Nucleus accumbens (tissue), 56 donors: Measurements from ENCODE around the gene SRGN.
A peak's percentile ranks its signal among the peaks of the same experiment; 100 is the strongest.

Experiments used
- DNase-seq, 56 donors: peaks; one replicate each; lab custom pipeline; 2025; lab: John Stamatoyannopoulos, UW

SRGN gene

GRCh38 chr10:69060127-69060798 is 27.6 kb upstream of the SRGN start:
- DNase-seq: no peak

- DNase-seq: peak in 6 of 56 donors; percentile 12 to 30 (median 20)
Measured at GRCh38 chr10:69061305-69062161, 26.4 kb upstream of the SRGN start.

GRCh38 chr10:69062901-69063300 is 25.0 kb upstream of the SRGN start:
- no peak for DNase-seq

GRCh38 chr10:69064762-69065328 is 23.1 kb upstream of the SRGN start:
- no peak for DNase-seq

GRCh38 chr10:69065406-69066361 is 22.2 kb upstream of the SRGN start:
- peak in 1 of 56 donors; percentile 3 for DNase-seq

- DNase-seq: no peak
Measured at GRCh38 chr10:69067189-69067588, 20.7 kb upstream of the SRGN start.

- no peak for DNase-seq
Measured at GRCh38 chr10:69068549-69068948, 19.4 kb upstream of the SRGN start.

- no peak for DNase-seq
Measured at GRCh38 chr10:69069090-69070042, 18.5 kb upstream of the SRGN start.

- DNase-seq: no peak
Measured at GRCh38 chr10:69070951-69071350, 17.0 kb upstream of the SRGN start.

GRCh38 chr10:69071610-69072009 is 16.3 kb upstream of the SRGN start:
- DNase-seq: no peak

GRCh38 chr10:69073026-69073425 is 14.9 kb upstream of the SRGN start:
- DNase-seq: no peak

- no peak for DNase-seq
Measured at GRCh38 chr10:69073736-69074364, 14.1 kb upstream of the SRGN start.

- no peak for DNase-seq
Measured at GRCh38 chr10:69074532-69074931, 13.4 kb upstream of the SRGN start.

- DNase-seq: no peak
Measured at GRCh38 chr10:69075431-69075830, 12.5 kb upstream of the SRGN start.

GRCh38 chr10:69078311-69078710 is 9.6 kb upstream of the SRGN start:
- DNase-seq: no peak

GRCh38 chr10:69080226-69080625 is 7.7 kb upstream of the SRGN start:
- DNase-seq: no peak

GRCh38 chr10:69086001-69086509 is 1.8 kb upstream of the SRGN start:
- no peak for DNase-seq

GRCh38 chr10:69088471-69088769 is 517 bp downstream of the SRGN start:
- DNase-seq: no peak
